Loucy (cell line): ENCODE results near the gene TPSB2.

ENCODE experiments used
- H2AFZ ChIP-seq: fragments of 200-600 bp; sonication (generic); 2 replicates; pipeline ENCODE4 v1.6.0; 2016; ENCODE audit warnings: antibody characterized with exemption, mild to moderate bottlenecking, low read length, moderate library complexity
- H3F3A ChIP-seq: fragments of 200-600 bp; 2 replicates; pipeline ENCODE4 v1.6.0; 2016; ENCODE audit warnings: antibody characterized with exemption, low read depth, mild to moderate bottlenecking
- H3K27me3 ChIP-seq: fragments of 200-600 bp; sonication (generic); 2 replicates; pipeline ENCODE4 v1.6.1; 2014; ENCODE audit warnings: low read length, mild to moderate bottlenecking; ENCODE audit not compliant: insufficient read depth, poor library complexity, severe bottlenecking
- H3K36me3 ChIP-seq: fragments of 200-600 bp; sonication (generic); 2 replicates; pipeline ENCODE4 v1.6.1; 2016; ENCODE audit warnings: low read length; ENCODE audit not compliant: insufficient read depth
- H3K4me1 ChIP-seq: fragments of 200-600 bp; sonication (generic); 2 replicates; pipeline ENCODE4 v1.5.1; 2014; ENCODE audit warnings: low read length, mild to moderate bottlenecking; ENCODE audit not compliant: insufficient read depth, poor library complexity, severe bottlenecking
- H3K4me2 ChIP-seq: fragments of 200-600 bp; sonication (generic); 2 replicates; pipeline ENCODE4 v1.6.0; 2014; ENCODE audit warnings: antibody characterized with exemption, low read length, low read depth, mild to moderate bottlenecking; ENCODE audit not compliant: poor library complexity, severe bottlenecking
- H3K4me3 ChIP-seq: fragments of 200-600 bp; sonication (generic); 2 replicates; pipeline ENCODE4 v1.5.1; 2014; ENCODE audit warnings: low read length, mild to moderate bottlenecking, mixed read lengths; ENCODE audit not compliant: poor library complexity, severe bottlenecking
- H3K79me2 ChIP-seq: fragments of 200-600 bp; sonication (generic); 2 replicates; pipeline ENCODE4 v1.6.1; 2014; ENCODE audit warnings: low read length; ENCODE audit not compliant: insufficient read depth
- H3K9ac ChIP-seq: fragments of 200-600 bp; sonication (generic); 2 replicates; pipeline ENCODE4 v1.6.0; 2014; ENCODE audit warnings: mild to moderate bottlenecking, low read depth, low read length, moderate library complexity; ENCODE audit not compliant: poor library complexity, severe bottlenecking
- H3K9me2 ChIP-seq: fragments of 200-600 bp; sonication (generic); replicated peaks from 2 replicates; pipeline ENCODE4 v1.6.1; 2016; ENCODE audit warnings: low read depth, low read length, mixed read lengths
- H3K9me3 ChIP-seq: fragments of 200-600 bp; sonication (generic); 2 replicates; pipeline ENCODE4 v1.6.1; 2014; ENCODE audit warnings: mild to moderate bottlenecking, antibody characterized with exemption, low read length, low read depth; ENCODE audit not compliant: insufficient read depth
- H4K20me1 ChIP-seq: fragments of 200-600 bp; sonication (generic); 2 replicates; pipeline ENCODE4 v1.6.0; 2014; ENCODE audit warnings: antibody characterized with exemption, low read length, mild to moderate bottlenecking; ENCODE audit not compliant: insufficient read depth, poor library complexity, severe bottlenecking
- CTCF ChIP-seq: fragments of 200-600 bp; sonication (generic); conservative IDR thresholded peaks from 2 replicates; pipeline ENCODE4 v1.5.1; 2014; ENCODE audit warnings: mild to moderate bottlenecking, antibody characterized with exemption, low read length
- EZH2phosphoT487 ChIP-seq: fragments of 200-600 bp; IDR thresholded peaks from 2 replicates; pipeline ENCODE4 v1.6.1; 2018; ENCODE audit warnings: antibody characterized with exemption, mild to moderate bottlenecking, moderate library complexity, borderline replicate concordance

Gene TPSB2

GRCh38 chr16:1181404-1182315 is 48.3 kb downstream of the TPSB2 start:
- TF ChIP-seq CTCF (no peak), EZH2phosphoT487 (no peak)
- Histone ChIP-seq H2AFZ (no peak overlapping the region), H3K9ac (no peak overlapping the region), H3F3A (no peaks in the 10 kb centered on the region), H3K27me3 (no peaks in the 10 kb centered on the region), H3K4me1 (no peaks in the 10 kb centered on the region), H3K9me2 (no peaks in the 10 kb centered on the region), H3K36me3 (no peaks in the 10 kb centered on the region), H3K4me2 (no peak overlapping the region), H3K4me3 (no peak overlapping the region), H4K20me1 (no peaks in the 10 kb centered on the region), H3K9me3 (no peaks in the 10 kb centered on the region; the same call in 1 of the 2 replicates), H3K79me2 (no peaks in the 10 kb centered on the region)

- Histone ChIP-seq H3K9me2 (no peaks in the 10 kb centered on the region), H3K27me3 (no peaks in the 10 kb centered on the region), H3K4me2 (no peak overlapping the region)
Observed at GRCh38 chr16:1180549-1181403, 49.2 kb downstream of the TPSB2 start.

More at GRCh38 chr16:1180549-1181403, 49.2 kb downstream of the TPSB2 start:
- no peak overlapping the region for H2AFZ ChIP-seq
- H3K4me1 ChIP-seq = no peaks in the 10 kb centered on the region
- no peaks in the 10 kb centered on the region for H3F3A ChIP-seq
- TF ChIP-seq EZH2phosphoT487 = no peak
- no peak for TF ChIP-seq CTCF
- no peak overlapping the region for H3K4me3 ChIP-seq
- no peaks in the 10 kb centered on the region for H4K20me1 ChIP-seq
- no peaks in the 10 kb centered on the region; the same call in 1 of the 2 replicates for H3K9me3 ChIP-seq
- H3K79me2 ChIP-seq = no peaks in the 10 kb centered on the region
- H3K36me3 ChIP-seq = no peaks in the 10 kb centered on the region
- H3K9ac ChIP-seq = no peak overlapping the region
